ENCODE measurements around the gene SLC4A4. TPM values are rescaled to one million over a fixed set of nuclear protein-coding genes. Genes with fewer than 3 reads are reported as not detected.

The SLC4A4 gene
- total and polyA plus RNA-seq, 2 of the 13 experiments (the other 11 are each of a cell fraction or from before 2014, with no cell fraction given) = 0.01 TPM; not detected in 1

- TF ChIP-seq ZNF75D (CRISPR knock-in tag; IDR thresholded peaks at IDR 0.05; ENCODE audit: borderline replicate concordance) (no peak), TFDP2 (CRISPR knock-in tag; IDR thresholded peaks at IDR 0.05) (no peak)
Measured at GRCh38 chr4:71334465-71334882, 4.3 kb upstream of the SLC4A4 start (continued).

GRCh38 chr4:71343670-71344466 lies 5.0 kb downstream of the SLC4A4 start:
- FAIRE-seq = no peak
- no peak for ATAC-seq

More at GRCh38 chr4:71343670-71344466, 5.0 kb downstream of the SLC4A4 start:
- no peaks in the 10 kb centered on the region for H3K4me1 ChIP-seq (ENCODE audit: insufficient read depth, low read length)
- H3K79me2 ChIP-seq (ENCODE audit: insufficient read depth, low read length) = no peaks in the 10 kb centered on the region
- 2% methylated on average over 2 of the region's 2 CpGs for WGBS (ENCODE audit: low lambda C conversion rate)
- H3K9ac ChIP-seq (ENCODE audit: insufficient read depth, low read depth, low read length) = no peak overlapping the region
- intact Hi-C loops (cut with micrococcal nuclease; ENCODE audit: unreplicated experiment) = no loop called here
- no peak for DNase-seq (ENCODE audit: low spot score)
- no peak overlapping the region for H3K4me3 ChIP-seq (replicated peaks in 1 of 3; ENCODE audit: insufficient read depth in 1 of 3, low read depth in 2 of 3, low read length in 3 of 3)
- H3K4me2 ChIP-seq (ENCODE audit: low read depth, low read length) = no peak overlapping the region
- no peak overlapping the region for H2AFZ ChIP-seq (ENCODE audit: low read length)
- POLR2A ChIA-PET = no interaction called here
- CTCF ChIA-PET (ENCODE audit: low intra/inter-chr PET ratio, low total read pairs) = no interaction called here
- in situ Hi-C loops (cut with HindIII; ENCODE audit: extremely low pct_ligation_motif_present, low pct_unique_long_range_greater_than_20kb) = no loop called here
- no peaks in the 10 kb centered on the region for H3K27me3 ChIP-seq (ENCODE audit: control insufficient read depth in 1 of 2, insufficient read depth in 2 of 2, low read length in 2 of 2)
- no peak overlapping the region for H3K27ac ChIP-seq (ENCODE audit: extremely low read length, insufficient read depth, low read length)
- H3K9me3 ChIP-seq (ENCODE audit: low read length) = no peaks in the 10 kb centered on the region
- no peak for TF ChIP-seq GMEB2 (CRISPR knock-in tag; IDR thresholded peaks at IDR 0.05; ENCODE audit: low read depth)
- TF ChIP-seq ZNF713 (CRISPR knock-in tag; IDR thresholded peaks at IDR 0.05) = no peak
- TF ChIP-seq ZNF891 (CRISPR knock-in tag; IDR thresholded peaks at IDR 0.05) = no peak
- no peak for TF ChIP-seq ZNF749 (CRISPR knock-in tag; IDR thresholded peaks at IDR 0.05; ENCODE audit: borderline replicate concordance)
- no TSS peak for BruUV-seq (replicated peaks)
- H4K20me1 ChIP-seq (ENCODE audit: insufficient read depth, low read length) = no peaks in the 10 kb centered on the region
- no peaks in the 10 kb centered on the region for H3K36me3 ChIP-seq (replicated peaks in 1 of 2; ENCODE audit: control insufficient read depth in 1 of 2, insufficient read depth in 2 of 2, low read length in 2 of 2)

Measured in HepG2 (cell line).